SK-N-MC (cell line): ENCODE measurements around the gene NUDT15.

Experiments
- EZH2 ChIP-seq: fragments of 200-600 bp; sonication (generic); IDR thresholded peaks from one replicate; pipeline ENCODE4 v1.6.1; 2017; ENCODE audit warnings: antibody characterized with exemption
- FOXP2 ChIP-seq: optimal IDR thresholded peaks from 2 replicates; pipeline ENCODE3; 2011; ENCODE audit warnings: mild to moderate bottlenecking, moderate library complexity; ENCODE audit not compliant: insufficient read depth; ENCODE audit errors: extremely low read length, control extremely low read depth
- POLR2AphosphoS5 ChIP-seq: IDR thresholded peaks from 2 replicates; pipeline ENCODE4 v1.6.1; 2012; ENCODE audit warnings: mild to moderate bottlenecking, low read depth, low read length, borderline replicate concordance

DNA sequence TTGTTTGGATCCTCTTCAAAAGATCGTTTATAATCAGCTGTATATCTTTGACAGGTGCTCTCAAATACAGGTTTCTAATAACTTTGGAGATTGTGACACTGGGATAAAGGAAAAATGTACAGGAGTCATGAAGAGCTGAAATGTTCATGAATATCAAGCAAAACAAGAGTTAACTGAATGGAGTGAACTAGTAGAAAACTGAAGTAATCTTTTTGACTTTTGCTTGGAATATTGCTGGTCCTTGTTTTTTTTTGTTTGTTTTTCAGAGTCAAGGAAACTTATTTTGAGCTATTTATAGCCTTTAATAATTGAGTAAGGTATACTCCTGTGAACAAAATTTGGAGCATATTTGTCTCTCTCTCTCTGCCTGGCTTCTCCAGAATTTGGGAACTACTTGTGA lies 32.0 kb downstream of the NUDT15 start:
- no peak for TF ChIP-seq EZH2
- no peak for TF ChIP-seq POLR2AphosphoS5
- TF ChIP-seq FOXP2: no peak
